GM18517 (cell line): ENCODE data around the gene HRAS.

Experiments used
- ATAC-seq: cut with Tn5 transposase; IDR thresholded peaks from one replicate; pipeline ENCODE4 v1.9.1; 2021; ENCODE audit warnings: mild to moderate bottlenecking, moderate library complexity; ENCODE audit not compliant: unreplicated experiment

The HRAS gene

GRCh38 chr11:554428-555226, 19.3 kb upstream of the HRAS start:
- no peak for ATAC-seq

- no peak for ATAC-seq
Measured at GRCh38 chr11:553988-554340, 18.6 kb upstream of the HRAS start.

GRCh38 chr11:553083-553987, 18.0 kb upstream of the HRAS start:
- no peak for ATAC-seq

- ATAC-seq: no peak
Measured at GRCh38 chr11:551596-551995, 16.2 kb upstream of the HRAS start.

- no peak for ATAC-seq
Measured at GRCh38 chr11:551131-551530, 15.8 kb upstream of the HRAS start.

GRCh38 chr11:550746-551085, 15.3 kb upstream of the HRAS start:
- no peak for ATAC-seq

- ATAC-seq: no peak
Measured at GRCh38 chr11:550021-550745, 14.8 kb upstream of the HRAS start.

GRCh38 chr11:548700-549603, 13.6 kb upstream of the HRAS start:
- ATAC-seq: no peak

GRCh38 chr11:545171-545570, 9.8 kb upstream of the HRAS start:
- ATAC-seq: no peak

GRCh38 chr11:544817-545166, 9.4 kb upstream of the HRAS start:
- ATAC-seq: no peak

GRCh38 chr11:541433-541885, 6.1 kb upstream of the HRAS start:
- ATAC-seq: no peak

- no peak for ATAC-seq
Measured at GRCh38 chr11:540583-541432, 5.4 kb upstream of the HRAS start.

- no peak for ATAC-seq
Measured at GRCh38 chr11:539971-540481, 4.7 kb upstream of the HRAS start.

GRCh38 chr11:538431-539051, 3.2 kb upstream of the HRAS start:
- ATAC-seq: no peak

GRCh38 chr11:537622-538430, 2.5 kb upstream of the HRAS start:
- ATAC-seq: no peak

- peak; percentile 58 for ATAC-seq
Measured at GRCh38 chr11:536841-537621, 1.7 kb upstream of the HRAS start, which contains the start of gene LRRC56. Gene LRRC56, plus strand, starts transcription at chr11:537527. Its CDS starts 3,158 bp downstream, at chr11:540685.

- ATAC-seq: peak; percentile 1
Measured at GRCh38 chr11:535210-535518, 212 bp downstream of the HRAS start.
